GM18507 (cell line): Measurements from ENCODE around the gene PSMA8.
"Not testable (repeated sequence)": the region's sequence is repeated elsewhere in the genome, so short reads cannot be mapped to it uniquely, and the experiment has no call there.

Source experiments
- DNase-seq: peaks from one replicate; pipeline ENCODE4 v3.0.0; 2011; ENCODE audit warnings: low read depth; ENCODE audit not compliant: insufficient read length; ENCODE audit errors: extremely low spot score
- FAIRE-seq: peaks from 2 replicates; lab custom pipeline; 2011; peaks lifted over from hg19 to GRCh38; lab: Jason Lieb, UNC

Gene PSMA8

DNA sequence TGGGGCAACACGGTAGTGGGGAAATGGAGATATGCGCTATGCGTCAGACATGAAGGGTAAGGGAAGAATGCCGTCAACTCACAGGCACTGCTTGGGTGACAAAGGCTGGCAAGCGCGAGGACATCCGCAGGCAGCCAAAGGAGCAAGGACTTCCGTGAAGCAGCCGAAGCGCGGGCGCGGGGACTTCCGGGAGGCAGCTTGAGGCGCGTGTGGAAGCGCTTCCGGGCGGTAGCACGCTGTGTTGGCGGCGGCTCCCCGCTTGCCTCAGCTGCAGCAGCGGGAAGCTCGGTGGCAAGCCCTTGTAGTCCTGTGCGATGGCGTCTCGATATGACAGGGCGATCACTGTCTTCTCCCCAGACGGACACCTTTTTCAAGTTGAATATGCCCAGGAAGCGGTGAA lies at the start of gene PSMA8:
Gene PSMA8, plus strand, starts transcription at position 218 of the 400 bp plus-strand sequence. Its CDS starts 97 bp downstream, at position 315.
- no peak for FAIRE-seq
- DNase-seq: no peak

DNA sequence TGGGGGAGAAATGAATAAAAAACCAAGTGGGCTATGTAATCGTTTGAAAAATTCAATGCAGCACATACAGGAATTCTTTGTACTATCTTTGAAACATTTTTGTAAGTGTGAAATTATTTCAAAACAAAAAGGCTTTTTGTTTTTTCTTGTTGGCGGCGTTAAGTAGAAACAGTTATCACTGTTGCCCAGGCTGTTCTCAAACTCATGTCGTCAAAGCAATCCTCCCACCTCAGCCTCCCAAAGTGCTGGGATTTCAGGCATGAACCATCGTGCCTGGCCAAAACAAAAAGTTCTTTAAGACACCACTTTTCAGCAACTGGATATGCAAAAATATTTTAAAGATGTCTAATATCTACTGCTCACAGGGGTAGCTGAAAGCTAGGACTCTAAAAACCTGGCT lies 48.6 kb upstream of the PSMA8 start:
- no peak for FAIRE-seq

GRCh38 chr18:26086959-26087358 lies 46.7 kb upstream of the PSMA8 start:
- DNase-seq: no peak
- peak; percentile 59 for FAIRE-seq

More for the DNA sequence above, 48.6 kb upstream of the PSMA8 start:
- no peak for DNase-seq

DNA sequence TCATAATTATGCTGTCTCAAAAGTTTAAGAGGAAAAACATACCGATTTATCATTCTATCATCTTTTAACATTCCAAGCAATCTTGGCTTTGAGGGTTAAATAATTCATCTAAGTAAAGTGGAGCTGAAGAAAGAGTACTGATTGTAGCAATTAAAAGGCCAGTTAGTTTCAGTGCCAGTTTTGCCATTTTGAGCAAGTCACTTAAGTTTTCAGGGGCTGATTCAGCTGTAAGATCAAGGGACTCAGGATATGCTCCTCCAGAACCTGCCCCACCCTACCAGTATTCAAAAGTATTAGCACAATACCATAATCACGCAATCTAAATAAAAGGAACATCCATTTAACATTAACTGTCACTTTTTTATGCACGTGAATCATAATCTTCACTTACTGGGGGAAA lies 45.2 kb upstream of the PSMA8 start:
- FAIRE-seq (peak; percentile 59), DNase-seq (no peak)

DNA sequence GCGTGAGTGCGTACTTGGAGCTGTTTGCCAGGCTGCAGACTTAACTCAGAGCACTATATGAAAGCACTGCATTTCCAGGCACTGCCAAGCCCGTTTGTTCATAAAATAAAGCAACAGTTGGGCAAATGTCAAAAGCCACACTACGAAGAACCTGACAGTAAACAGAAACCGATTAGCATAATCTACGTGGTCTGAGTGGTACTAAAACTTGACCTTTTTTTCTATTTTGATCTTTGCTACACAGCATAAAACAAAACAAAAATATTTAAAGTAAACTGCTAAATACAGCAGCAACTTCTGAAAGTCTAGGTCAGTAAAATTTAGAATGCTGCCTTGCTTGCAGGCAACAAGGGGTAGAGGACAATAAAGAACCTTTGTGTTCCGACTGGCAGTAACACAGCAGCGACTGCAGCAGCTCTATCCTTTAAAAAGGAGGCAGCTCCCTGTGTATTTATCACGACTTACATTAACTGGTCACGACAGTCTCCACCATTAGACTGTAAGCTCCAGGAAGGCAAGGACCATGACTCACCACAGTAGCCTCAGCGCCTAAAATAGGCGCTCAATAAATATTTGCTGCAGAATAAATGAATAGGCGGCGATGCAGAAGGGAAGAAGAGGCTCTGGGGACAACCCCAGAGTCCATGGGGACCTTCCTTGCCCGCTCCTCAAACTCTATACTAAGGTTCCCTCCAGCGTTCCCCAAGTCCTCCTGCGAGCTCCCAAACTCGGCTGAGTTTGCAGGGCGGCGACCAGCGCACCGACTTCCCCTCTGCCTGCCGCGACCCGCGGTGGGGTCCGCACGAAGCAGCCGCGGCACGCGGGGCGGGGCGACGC lies 44.2 kb upstream of the PSMA8 start:
- DNase-seq (no peak), FAIRE-seq (peak; percentile 50)

DNA sequence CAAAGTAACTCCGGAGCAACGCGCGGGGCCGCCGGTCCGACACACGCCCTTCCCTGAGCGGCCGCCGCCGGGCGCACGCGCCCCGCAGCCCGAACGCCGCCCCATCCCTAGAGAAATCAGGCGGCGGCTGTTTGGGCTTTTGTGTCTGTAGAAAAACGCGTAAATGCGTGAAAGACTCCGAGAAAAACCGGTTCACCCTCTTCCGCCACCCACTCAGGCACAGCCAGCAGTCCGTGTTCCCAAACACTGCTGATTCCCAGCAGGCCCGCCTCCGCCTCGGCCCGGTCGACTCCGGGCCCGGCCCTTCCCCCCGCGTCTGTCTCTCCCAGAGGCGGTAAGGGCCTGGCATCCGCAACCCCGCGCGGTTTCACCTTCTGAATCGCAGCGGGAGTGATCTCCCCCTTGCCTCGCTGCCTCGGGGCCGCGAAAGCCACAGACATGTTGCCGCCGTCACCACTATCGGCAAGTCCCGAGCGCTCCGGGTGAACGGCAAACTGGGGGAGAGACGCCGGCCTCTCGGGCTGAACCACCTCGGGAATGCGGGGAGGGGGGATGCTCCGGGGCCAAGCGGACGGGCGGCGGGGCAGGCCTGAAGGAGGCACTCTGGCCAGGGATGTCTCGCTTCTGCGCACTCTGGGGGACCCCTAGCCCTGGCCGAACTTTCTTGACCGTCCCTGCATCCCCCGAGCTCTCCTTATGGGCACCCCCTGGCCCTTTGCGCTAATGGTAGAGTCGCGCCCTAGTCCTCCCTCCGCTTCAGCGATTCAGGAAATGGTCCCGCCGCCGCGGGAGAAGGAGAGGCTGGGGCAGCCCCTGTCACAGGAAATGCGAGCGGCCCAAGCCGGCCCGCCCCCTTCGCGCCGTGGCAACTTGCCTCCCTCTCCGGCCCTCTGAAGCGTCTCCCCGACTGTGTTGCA lies 43.3 kb upstream of the PSMA8 start, which contains the start of gene SS18:
Gene SS18, minus strand, starts transcription at position 484 of the 917 bp plus-strand sequence. Its CDS starts 44 bp downstream, at position 440.
- peak; percentile 87 for DNase-seq
- peak; percentile 96 for FAIRE-seq

DNA sequence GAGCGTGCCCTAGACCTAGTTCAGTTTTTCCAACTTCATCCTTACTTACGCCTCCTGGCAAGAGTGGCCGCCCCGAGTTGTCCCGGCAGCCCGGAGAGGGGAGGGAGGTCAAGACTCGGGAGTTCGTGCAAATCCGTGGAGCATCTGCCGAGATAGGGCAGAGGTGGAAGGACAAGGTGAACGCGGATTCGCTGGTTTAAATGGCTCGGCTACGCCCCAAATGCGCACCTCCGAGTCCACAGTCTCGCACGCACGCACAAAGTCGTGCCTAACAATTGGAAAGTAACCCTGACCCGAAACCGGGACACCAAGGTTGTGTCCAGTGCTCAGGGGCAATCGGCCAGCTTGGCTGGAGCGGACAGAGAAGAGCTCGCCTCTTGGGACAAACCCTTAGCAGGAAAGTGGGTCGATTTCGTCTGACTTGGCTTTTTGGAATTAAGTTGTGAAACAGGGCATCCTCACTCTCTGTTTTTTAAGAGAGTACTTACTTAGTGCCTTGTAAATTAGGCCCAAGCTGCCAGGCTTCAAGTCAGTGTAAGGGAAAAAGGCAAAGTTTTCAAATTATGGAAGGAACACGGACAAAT lies 42.5 kb upstream of the PSMA8 start:
- DNase-seq: peak; percentile 37
- no peak for FAIRE-seq

- FAIRE-seq (peak; percentile 59), DNase-seq (no peak)
Observed at GRCh38 chr18:26096852-26097251, 36.8 kb upstream of the PSMA8 start.

GRCh38 chr18:26097563-26097962 lies 36.1 kb upstream of the PSMA8 start:
- FAIRE-seq: no peak

DNA sequence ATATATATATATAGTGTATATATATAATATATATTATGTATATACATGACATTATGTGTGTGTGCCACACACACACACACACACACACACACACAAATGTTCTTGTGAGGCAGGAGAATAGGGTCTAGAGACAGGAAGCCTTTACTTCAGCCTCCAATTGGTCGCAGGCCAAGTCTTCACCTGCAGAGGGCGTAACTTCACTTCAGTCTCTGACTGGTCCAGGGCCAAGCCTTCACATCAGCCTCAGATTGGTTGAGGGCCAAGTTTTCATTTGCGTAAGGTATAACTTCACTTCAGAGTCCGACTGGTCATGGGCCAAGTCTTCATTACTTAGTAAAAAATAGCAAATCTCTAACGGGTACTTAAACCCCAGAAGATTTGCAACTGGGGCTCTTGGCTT lies 30.1 kb upstream of the PSMA8 start:
- no peak for DNase-seq
- FAIRE-seq: no peak

More at GRCh38 chr18:26097563-26097962, 36.1 kb upstream of the PSMA8 start:
- DNase-seq: no peak

DNA sequence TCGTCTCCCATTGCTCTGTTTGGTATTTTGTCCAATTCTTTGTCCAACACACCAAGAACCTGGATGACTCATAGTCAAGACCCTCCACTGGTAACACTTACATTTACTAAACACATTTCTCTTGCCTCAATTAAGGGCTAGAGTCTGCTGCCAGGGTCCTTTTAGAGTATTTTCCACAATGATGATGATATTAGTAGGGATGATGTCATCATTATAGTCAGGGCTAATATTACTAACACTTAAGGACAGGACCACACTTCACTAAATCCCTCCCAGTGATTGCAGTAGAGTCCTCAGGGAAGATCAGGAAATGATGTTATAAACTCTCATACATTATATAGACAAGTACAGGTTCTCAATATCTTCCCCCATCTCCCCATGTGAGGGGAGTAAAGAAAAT lies 29.6 kb upstream of the PSMA8 start:
- FAIRE-seq: no peak

DNA sequence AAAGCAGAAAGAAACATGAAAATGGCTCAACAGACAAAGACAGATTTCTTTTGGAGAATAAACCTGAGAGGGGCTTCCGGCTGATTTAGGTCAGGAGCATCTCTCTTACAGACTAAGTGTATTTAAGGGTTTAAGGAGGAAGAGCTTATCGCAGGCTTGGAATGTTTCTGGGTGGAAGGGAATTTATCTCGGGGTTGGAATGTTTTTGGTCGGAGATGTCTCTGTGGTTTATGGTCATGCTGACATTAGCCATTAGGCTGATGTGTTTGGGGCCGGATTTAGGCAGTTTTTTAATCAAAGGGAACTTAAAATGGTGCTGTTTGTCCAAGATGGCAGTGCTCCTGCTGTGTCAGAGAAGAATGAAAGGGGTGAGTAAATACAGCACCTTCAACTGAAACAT lies 14.4 kb upstream of the PSMA8 start:
- DNase-seq (no peak), FAIRE-seq (no peak)

More for the DNA sequence above, 29.6 kb upstream of the PSMA8 start:
- DNase-seq: no peak

DNA sequence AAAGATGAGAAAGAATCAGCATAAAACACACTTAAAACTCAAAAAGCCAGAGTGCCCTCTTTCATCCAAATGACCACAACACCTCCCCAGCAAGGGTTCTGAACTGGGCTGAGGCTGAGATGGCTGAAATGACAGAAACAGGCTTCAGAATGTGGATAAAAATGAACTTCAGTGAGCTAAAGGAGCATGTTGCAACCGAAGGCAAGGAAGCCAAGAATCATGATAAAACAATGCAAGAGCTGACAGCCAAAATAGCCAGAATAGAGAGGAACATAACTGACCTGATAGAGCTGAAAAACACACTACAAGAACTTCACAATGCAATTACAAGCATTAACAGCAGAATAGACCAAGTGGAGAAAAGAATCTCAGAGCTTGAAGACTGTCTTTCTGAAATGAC lies 12.2 kb upstream of the PSMA8 start:
- FAIRE-seq: no peak

GRCh38 chr18:26121994-26122393 lies 11.7 kb upstream of the PSMA8 start:
- DNase-seq, FAIRE-seq: not testable (repeated sequence)

More for the DNA sequence above, 12.2 kb upstream of the PSMA8 start:
- DNase-seq: no peak

DNA sequence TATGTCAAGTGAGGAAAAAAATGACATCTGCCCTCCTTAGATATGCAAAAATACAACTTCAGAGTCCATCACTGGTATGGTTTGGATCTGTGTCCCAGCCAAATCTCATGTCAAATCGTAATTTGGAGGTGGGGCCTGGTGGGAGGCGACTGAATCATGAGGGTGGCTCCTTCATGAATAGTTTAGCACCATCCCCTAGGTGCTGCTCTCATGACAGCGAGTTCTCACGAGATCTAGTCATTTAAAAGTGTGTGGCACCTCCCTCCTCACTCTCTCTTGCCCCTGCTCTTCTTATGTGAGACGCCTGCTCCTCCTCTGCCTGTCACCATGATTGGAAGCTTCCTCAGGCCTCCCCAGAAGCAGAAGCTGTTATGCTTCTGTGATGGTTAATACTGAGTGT lies 5.9 kb upstream of the PSMA8 start:
- DNase-seq (no peak), FAIRE-seq (no peak)

DNA sequence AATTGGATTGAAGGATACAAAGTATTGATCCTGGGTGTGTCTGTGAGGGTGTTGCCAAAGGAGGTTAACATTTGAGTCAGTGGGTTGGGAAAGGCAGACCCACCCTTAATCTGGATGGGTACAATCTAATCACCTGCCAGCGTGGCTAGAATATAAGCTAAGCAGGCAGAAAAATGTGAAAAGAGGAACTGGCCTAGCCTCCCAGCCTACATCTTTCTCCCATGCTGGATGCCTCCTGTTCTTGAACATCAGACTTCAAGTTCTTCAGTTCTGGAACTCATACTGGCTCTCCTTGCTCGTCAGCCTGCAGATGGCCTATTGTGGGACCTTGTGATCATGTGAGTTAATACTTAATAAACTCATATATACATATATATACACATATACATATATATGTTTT lies 5.5 kb upstream of the PSMA8 start:
- DNase-seq, FAIRE-seq: not testable (repeated sequence)

GRCh38 chr18:26134107-26134506 lies 438 bp downstream of the PSMA8 start:
- FAIRE-seq: no peak
- DNase-seq: no peak

DNA sequence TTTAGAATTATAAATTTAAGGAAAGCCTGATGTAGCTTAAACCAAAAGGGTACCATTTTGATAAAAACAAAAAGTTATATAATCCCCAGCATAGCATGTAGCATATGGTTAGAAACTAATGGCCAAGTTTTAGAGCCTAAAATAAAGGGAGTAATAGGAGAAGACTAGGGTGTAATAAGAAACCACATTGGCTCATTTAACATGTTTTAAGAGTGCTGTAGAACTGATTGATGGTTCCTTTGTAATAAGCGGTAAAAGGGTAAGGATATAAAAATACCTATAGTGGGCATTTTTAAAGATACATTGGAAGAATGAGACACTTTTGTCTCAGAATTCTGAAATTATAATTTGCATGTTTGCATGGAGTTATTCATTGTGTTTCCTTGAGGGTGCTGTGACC lies 1.9 kb downstream of the PSMA8 start:
- no peak for DNase-seq
- FAIRE-seq: no peak

DNA sequence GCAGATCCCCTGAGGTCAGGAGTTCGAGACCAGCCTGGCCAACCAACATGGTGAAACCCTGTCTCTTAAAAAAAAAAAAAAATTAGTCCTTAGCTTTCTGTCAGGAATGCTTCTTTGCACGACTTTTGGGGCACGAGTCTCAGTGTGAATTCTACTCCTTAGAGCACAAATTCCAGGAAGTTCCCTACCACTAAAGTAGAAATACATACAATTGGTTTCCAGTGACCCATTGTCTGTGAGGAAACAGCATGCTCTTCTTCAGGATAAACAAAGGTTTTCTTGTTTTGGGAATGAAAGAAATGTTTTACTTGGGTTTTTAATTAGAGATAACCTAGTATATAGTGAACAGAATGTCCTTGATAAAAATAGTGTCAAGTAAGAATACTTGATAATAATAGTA lies 23.7 kb downstream of the PSMA8 start:
- FAIRE-seq (no peak), DNase-seq (no peak)

- no peak for FAIRE-seq
- no peak for DNase-seq
Observed at GRCh38 chr18:26159353-26159752, 25.7 kb downstream of the PSMA8 start.
